HCT116 (cell line): ENCODE results near the gene GOLM1. TPM values are rescaled to one million over a fixed set of nuclear protein-coding genes. Genes with fewer than 3 reads are reported as not detected.

ENCODE experiments used
- ATAC-seq: fragments of 200-7000 bp; cut with Tn5 transposase; 2 replicates; pipeline ENCODE4 v1.9.1; 2020; ENCODE audit warnings: mild to moderate bottlenecking, moderate library complexity
- BruUV-seq: library from RNA; stranded (reverse); fragments of 400-500 nt; replicated peaks from 2 replicates; lab custom pipeline; 2021; lab: Mats Ljungman, UMichigan
- CTCF ChIA-PET: fragments of 300-600 bp; sonication (Branson Sonifier 250); formaldehyde crosslinking; loops from one replicate; lab custom pipeline; 2021; ENCODE audit warnings: antibody characterized with exemption; lab: Charles Lee
- POLR2A ChIA-PET: fragments of 300-600, 350-600 bp; sonication (Branson Sonifier 250); formaldehyde crosslinking; loops from one replicate; lab custom pipeline; 2021; ENCODE audit warnings: antibody characterized with exemption; lab: Charles Lee
- RAD21 ChIA-PET, 2 experiments: fragments of 300-600 bp; sonication (Branson Sonifier 250); formaldehyde crosslinking; loops; one replicate each; lab custom pipeline; 2023; ENCODE audit warnings: low total read pairs in 2 of 2; ENCODE audit not compliant: uncharacterized antibody in 2 of 2, unreplicated experiment in 2 of 2, low non-redundant PET in 1 of 2; lab: Charles Lee
- DNase-seq: peaks from one replicate; pipeline ENCODE4 v3.0.0-alpha.2; 2010; ENCODE audit warnings: low read depth, low spot score
- H2AFZ ChIP-seq: fragments of 200-600 bp; shearing (Covaris generic), sonication (generic); 2 replicates; pipeline ENCODE4 v1.6.1; 2017; ENCODE audit warnings: low read depth, mixed run types, mixed read lengths, antibody characterized with exemption, low read length; ENCODE audit not compliant: poor library complexity, severe bottlenecking
- H3K27ac ChIP-seq: 2 replicates; pipeline ENCODE4 v1.5.1; 2012; ENCODE audit warnings: low read depth, low read length
- H3K27me3 ChIP-seq: fragments of 200-600 bp; sonication (generic); 2 replicates; pipeline ENCODE4 v1.6.1; 2016; ENCODE audit warnings: mixed run types, low read length, mixed read lengths; ENCODE audit not compliant: insufficient read depth
- H3K36me3 ChIP-seq, 2 experiments: fragments of 200-500 bp in 1 of 2; fragments of 200-600 bp in 1 of 2; sonication (Bioruptor generic) in 1 of 2; sonication (generic) in 1 of 2; 2 replicates each; pipeline versions ENCODE4 v1.5.1 to v1.6.1; 2014 to 2016; ENCODE audit warnings: low read length in 2 of 2, inconsistent platforms in 1 of 2, mixed read lengths in 1 of 2, mixed run types in 1 of 2; ENCODE audit not compliant: insufficient read depth in 2 of 2, control insufficient read depth in 1 of 2
- H3K4me1 ChIP-seq, 2 experiments: fragments of 200-600 bp in 1 of 2; sonication (generic) in 1 of 2; 2 replicates each; pipeline versions ENCODE4 v1.5.1 to v1.6.1; 2012 to 2017; ENCODE audit warnings: low read length in 2 of 2, inconsistent platforms in 1 of 2, mild to moderate bottlenecking in 1 of 2, mixed read lengths in 1 of 2, mixed run types in 1 of 2, moderate library complexity in 1 of 2; ENCODE audit not compliant: insufficient read depth in 2 of 2, control insufficient read depth in 1 of 2
- H3K4me2 ChIP-seq: fragments of 200-600 bp; sonication (generic); 2 replicates; pipeline ENCODE4 v1.6.1; 2017; ENCODE audit warnings: mixed run types, low read length, mixed read lengths
- H3K4me3 ChIP-seq, 2 experiments: fragments of 200-600 bp in 1 of 2; sonication (generic) in 1 of 2; replicated peaks in 1 of 2; 2 replicates each; pipeline ENCODE4 v1.5.1; 2011 to 2016; ENCODE audit warnings: low read length in 2 of 2, control low read depth in 1 of 2, low read depth in 1 of 2, mild to moderate bottlenecking in 1 of 2, mixed read lengths in 1 of 2, mixed run types in 1 of 2
- H3K79me2 ChIP-seq: fragments of 200-600 bp; sonication (generic); 2 replicates; pipeline ENCODE4 v1.6.1; 2017; ENCODE audit warnings: mild to moderate bottlenecking, mixed run types, low read length, moderate library complexity, mixed read lengths; ENCODE audit not compliant: insufficient read depth
- H3K9ac ChIP-seq: fragments of 200-600 bp; sonication (generic); 2 replicates; pipeline ENCODE4 v1.6.1; 2016; ENCODE audit warnings: low read length, mixed read lengths
- H3K9me2 ChIP-seq: fragments of 200-600 bp; sonication (generic), shearing (Covaris generic); 2 replicates; pipeline ENCODE4 v1.6.1; 2017; ENCODE audit warnings: mixed run types, mild to moderate bottlenecking, moderate library complexity; ENCODE audit not compliant: insufficient read depth
- H3K9me3 ChIP-seq, 2 experiments: fragments of 200-500 bp in 1 of 2; fragments of 200-600 bp in 1 of 2; sonication (Bioruptor generic) in 1 of 2; sonication (generic) in 1 of 2; 2 replicates each; pipeline ENCODE4 v1.6.1; 2014 to 2017; ENCODE audit warnings: low read length in 2 of 2, mixed read lengths in 2 of 2, inconsistent platforms in 1 of 2, low read depth in 1 of 2, mild to moderate bottlenecking in 1 of 2, mixed run types in 1 of 2, moderate library complexity in 1 of 2; ENCODE audit not compliant: control insufficient read depth in 1 of 2, insufficient read depth in 1 of 2
- H4K20me1 ChIP-seq: fragments of 200-600 bp; sonication (generic), shearing (Covaris generic); 2 replicates; pipeline ENCODE4 v1.6.1; 2017; ENCODE audit warnings: mixed run types, mild to moderate bottlenecking, moderate library complexity; ENCODE audit not compliant: insufficient read depth
- CBX3 ChIP-seq: IDR thresholded peaks from 2 replicates; pipeline ENCODE4 v1.6.1; 2012; ENCODE audit warnings: low read depth
- ELF1 ChIP-seq: IDR thresholded peaks from 2 replicates; pipeline ENCODE4 v1.6.1; 2012; ENCODE audit warnings: low read depth, borderline replicate concordance
- ZFX ChIP-seq: fragments of 450-650 bp; IDR thresholded peaks from 2 replicates; pipeline ENCODE4 v1.6.1; 2017
- intact Hi-C: fragments of 100-400 bp; cut with micrococcal nuclease; formaldehyde crosslinking; loops from 2 replicates; pipeline ENCODE4 v1.10.0; 2022
- total RNA-seq: library from RNA; stranded (reverse); gene quantifications from one replicate; pipeline ENCODE4 v1.2.1, GENCODE V29; 2021; ENCODE audit not compliant: unreplicated experiment
- TF ChIP-seq, protein P1 (sequence below), 3 experiments: fragments of 200-600 bp in 1 of 3; sonication (generic) in 1 of 3; IDR thresholded peaks in 2 of 3; conservative IDR thresholded peaks in 1 of 3; 2 replicates each; pipeline ENCODE4 v1.5.1; 2012 to 2017; ENCODE audit warnings: low read depth in 2 of 3, low read length in 2 of 3, antibody characterized with exemption in 1 of 3, borderline replicate concordance in 1 of 3, control low read depth in 1 of 3, mild to moderate bottlenecking in 1 of 3, mixed read lengths in 1 of 3, mixed run types in 1 of 3, moderate library complexity in 1 of 3; ENCODE audit not compliant: insufficient read depth in 1 of 3
- TF ChIP-seq, protein P2 (sequence below): IDR thresholded peaks from 2 replicates; pipeline ENCODE4 v1.6.1; 2011; ENCODE audit warnings: mild to moderate bottlenecking, low read length, moderate library complexity; ENCODE audit not compliant: insufficient replicate concordance; ENCODE audit errors: extremely low read depth

GOLM1 gene
- total RNA-seq, 1 experiment from 2014 or later = 69.8 TPM

DNA sequence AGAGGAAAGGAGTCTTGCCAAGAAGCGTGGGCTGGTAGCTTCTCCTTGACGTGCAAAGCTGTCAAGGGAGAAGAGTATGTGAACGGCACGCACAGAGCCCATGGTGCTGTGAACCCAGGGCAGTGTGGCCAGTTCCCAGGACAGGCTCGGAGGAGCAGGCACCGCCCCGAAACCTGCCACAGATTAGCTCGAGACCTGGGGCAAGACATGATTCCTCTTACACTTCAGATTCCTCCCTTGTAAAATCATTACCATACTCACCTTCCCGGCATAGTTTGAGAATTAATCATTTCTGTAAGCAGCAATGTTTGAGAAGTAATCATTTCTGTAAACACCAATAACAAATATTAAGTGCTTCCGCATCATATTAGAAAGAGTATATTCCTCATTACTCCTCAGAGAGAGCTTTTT is 19.9 kb downstream of the GOLM1 start:
- POLR2A ChIA-PET = no interaction called here
- Histone ChIP-seq H3K4me2 (peak overlapping the region; percentile 0), H4K20me1 (no peaks in the 10 kb centered on the region), H3K9me3 (no peaks in the 10 kb centered on the region)
- intact Hi-C loops = no loop called here
- TF ChIP-seq, protein P1, sequence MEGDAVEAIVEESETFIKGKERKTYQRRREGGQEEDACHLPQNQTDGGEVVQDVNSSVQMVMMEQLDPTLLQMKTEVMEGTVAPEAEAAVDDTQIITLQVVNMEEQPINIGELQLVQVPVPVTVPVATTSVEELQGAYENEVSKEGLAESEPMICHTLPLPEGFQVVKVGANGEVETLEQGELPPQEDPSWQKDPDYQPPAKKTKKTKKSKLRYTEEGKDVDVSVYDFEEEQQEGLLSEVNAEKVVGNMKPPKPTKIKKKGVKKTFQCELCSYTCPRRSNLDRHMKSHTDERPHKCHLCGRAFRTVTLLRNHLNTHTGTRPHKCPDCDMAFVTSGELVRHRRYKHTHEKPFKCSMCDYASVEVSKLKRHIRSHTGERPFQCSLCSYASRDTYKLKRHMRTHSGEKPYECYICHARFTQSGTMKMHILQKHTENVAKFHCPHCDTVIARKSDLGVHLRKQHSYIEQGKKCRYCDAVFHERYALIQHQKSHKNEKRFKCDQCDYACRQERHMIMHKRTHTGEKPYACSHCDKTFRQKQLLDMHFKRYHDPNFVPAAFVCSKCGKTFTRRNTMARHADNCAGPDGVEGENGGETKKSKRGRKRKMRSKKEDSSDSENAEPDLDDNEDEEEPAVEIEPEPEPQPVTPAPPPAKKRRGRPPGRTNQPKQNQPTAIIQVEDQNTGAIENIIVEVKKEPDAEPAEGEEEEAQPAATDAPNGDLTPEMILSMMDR (IDR thresholded peaks at IDR 0.05 in 2 of 3, conservative IDR thresholded peaks at IDR 0.05 in 1 of 3; ENCODE audit: borderline replicate concordance in 1 of 3, insufficient read depth in 1 of 3, low read depth in 2 of 3, low read length in 2 of 3) = no peak
- TF ChIP-seq CBX3 (no peak), ZFX (no peak), ELF1 (no peak)
- TF ChIP-seq, protein P2, sequence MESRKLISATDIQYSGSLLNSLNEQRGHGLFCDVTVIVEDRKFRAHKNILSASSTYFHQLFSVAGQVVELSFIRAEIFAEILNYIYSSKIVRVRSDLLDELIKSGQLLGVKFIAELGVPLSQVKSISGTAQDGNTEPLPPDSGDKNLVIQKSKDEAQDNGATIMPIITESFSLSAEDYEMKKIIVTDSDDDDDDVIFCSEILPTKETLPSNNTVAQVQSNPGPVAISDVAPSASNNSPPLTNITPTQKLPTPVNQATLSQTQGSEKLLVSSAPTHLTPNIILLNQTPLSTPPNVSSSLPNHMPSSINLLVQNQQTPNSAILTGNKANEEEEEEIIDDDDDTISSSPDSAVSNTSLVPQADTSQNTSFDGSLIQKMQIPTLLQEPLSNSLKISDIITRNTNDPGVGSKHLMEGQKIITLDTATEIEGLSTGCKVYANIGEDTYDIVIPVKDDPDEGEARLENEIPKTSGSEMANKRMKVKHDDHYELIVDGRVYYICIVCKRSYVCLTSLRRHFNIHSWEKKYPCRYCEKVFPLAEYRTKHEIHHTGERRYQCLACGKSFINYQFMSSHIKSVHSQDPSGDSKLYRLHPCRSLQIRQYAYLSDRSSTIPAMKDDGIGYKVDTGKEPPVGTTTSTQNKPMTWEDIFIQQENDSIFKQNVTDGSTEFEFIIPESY = no peak
- TF ChIP-seq, all 23 proteins: peak for 0
- Histone ChIP-seq H3K79me2 (peaks cover 19% of the 10 kb centered on the region), H2AFZ (no peak overlapping the region), H3K4me1 (peaks cover 0 to 12% of the 10 kb centered on the region in 2 experiments; a peak in 1 of 4 replicates), H3K36me3 (peaks cover 0 to 18% of the 10 kb centered on the region in 2 experiments; a peak in 2 of 4 replicates), H3K9ac (no peak overlapping the region), H3K4me3 (no peak overlapping the region), H3K27ac (no peak overlapping the region), H3K27me3 (no peaks in the 10 kb centered on the region), H3K9me2 (no peaks in the 10 kb centered on the region)
- DNase-seq = no peak
- ChIA-PET RAD21 (no interaction called here), CTCF (no interaction called here)
- ATAC-seq = no peak
- BruUV-seq = no TSS peak
